ENCODE measurements around the gene ZP3.

GRCh38 chr7:76381814-76382213, 42.9 kb upstream of the ZP3 start:
- no peak for TF ChIP-seq CTCF (IDR thresholded peaks at IDR 0.05)
- TF ChIP-seq EP300 (IDR thresholded peaks at IDR 0.05): no peak
